GM19452 (cell line): Measurements from ENCODE around the gene TK1.
"Not testable (repeated sequence)": the region's sequence is repeated elsewhere in the genome, so short reads cannot be mapped to it uniquely, and the experiment has no call there.

Experiments used
- ATAC-seq: cut with Tn5 transposase; IDR thresholded peaks from one replicate; pipeline ENCODE4 v1.9.1; 2021; ENCODE audit not compliant: unreplicated experiment

Gene TK1

DNA sequence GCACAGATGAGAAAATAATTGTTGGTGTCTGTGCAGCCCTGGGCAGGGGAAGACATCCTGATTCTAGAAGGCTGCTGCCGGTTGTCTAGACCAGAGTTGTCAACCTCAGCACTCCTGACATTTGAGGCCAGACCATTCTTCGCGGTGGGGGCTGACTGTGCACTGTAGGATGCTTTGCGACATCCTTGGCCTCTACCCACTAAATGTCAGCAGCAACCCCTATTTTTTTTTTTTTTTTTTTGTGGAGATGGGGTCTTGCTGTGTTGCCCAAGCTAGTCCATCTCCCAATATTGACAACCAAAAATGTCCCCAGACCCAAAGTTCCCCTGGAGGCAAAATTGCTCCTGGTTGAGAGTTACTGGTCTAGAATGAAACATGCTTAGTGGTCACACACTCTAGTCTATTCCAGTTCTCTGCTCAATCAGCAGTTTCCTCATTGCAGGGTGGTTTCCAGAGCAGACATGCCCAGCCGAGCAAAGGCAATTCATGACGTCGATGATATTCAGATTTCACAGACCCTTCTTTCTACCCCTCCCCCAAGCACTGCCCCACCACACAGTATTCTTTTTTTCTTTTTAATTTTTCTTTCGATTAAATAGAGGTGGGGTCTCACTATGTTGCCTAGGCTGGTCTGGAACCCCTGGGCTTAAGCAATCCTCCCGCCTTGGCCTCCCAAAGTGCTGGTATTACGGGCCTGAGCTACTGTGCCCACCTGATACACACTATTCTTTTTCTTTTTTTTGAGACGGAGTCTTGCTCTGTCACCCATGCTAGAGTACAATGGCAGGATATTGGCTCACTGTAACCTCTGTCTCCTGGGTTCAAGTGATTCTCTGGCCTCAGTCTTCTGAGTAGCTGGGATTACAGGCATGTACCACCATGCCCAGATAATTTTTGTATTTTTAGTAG lies 31.7 kb downstream of the TK1 start:
- ATAC-seq = peak; percentile 53

DNA sequence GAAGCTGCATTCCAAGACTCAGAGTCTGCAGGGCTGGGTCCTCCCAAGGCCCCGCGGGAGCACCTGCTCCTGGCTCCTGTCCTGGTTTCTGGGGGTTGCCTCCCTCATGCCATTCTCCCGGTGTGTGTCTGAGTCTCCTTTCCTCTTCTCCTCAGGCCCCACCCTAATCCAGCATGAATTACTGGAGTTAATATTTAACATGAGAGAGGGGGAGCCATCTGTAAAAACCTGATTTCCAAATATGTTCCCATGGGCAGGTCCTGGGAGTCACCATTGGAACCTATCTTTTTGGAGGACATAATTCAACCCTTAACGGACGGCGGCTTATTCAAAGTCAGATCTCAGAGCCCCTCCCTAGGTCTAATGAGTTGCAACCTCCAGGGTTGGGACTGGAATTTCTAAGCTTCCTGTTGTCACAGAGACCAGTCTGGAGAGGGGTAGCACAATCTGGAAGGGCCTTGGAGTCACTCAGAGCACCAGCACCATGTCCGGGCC lies 35.3 kb downstream of the TK1 start:
- ATAC-seq = no peak

DNA sequence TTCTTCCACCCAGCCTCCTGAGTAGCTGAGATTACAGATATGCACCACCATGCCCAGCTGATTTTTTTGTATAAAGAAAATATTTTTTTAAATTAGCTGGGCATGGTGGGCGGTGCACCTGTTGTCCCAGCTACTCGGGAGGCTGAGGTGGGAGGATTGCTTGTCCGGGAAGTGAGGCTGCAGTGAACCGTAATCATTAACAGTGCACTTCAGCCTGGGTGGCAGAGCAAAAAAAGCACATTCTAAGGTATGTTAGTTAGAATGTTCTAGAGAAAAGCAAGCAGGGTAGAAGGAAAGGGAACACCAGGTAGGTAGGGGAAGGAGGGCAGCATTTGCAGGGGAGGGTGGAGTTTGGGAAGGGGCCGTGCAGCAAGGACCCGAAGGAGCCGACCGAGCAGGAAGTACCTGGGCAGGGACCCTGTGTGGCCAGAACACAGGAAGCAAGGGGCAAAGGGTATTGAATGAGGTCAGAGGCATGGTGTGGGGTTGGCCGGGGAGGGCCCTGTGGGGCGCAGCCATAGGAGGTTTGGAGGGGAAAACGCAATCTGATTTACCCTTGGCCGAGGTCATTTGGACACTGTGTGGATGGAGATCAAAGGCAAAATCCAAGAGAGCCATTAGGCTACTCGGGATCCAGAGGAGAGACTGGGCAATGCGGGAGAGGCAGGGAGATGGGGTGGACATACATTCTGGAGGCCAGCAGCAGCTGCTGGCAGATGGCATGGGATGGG lies 38.4 kb downstream of the TK1 start:
- no peak for ATAC-seq

DNA sequence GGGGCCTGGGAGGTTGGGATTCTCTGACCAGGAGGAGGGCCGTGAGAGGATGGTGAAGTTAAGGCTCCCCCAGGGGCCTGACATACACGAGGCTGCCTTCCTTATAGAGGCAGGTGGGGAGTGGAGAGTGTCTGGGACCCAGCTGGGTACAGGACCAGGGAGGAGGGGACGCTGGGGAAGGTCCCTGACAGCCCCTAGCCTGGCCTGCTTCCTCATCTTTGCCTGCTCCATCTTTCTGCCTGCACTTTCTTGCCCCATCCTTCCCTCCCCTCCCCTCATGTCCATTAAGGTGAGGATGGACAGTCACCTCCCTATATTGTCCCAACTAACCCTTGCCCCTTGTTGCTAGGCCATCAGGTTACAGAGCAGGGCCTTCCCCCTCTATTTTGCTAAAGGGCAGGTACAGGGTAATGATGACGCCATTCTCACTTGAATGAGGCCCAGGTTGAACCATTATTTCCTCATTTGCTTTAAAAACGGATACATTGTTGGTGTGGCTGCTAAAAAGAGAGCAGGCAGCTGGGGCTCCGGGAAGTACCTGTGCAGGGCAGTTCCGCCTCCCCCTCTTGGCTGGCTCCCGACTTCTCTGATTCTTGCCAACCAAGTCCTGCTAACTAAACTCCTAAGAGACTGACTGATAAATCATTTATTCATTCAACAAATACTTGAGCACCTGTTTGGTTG lies 39.4 kb downstream of the TK1 start:
- ATAC-seq = no peak

DNA sequence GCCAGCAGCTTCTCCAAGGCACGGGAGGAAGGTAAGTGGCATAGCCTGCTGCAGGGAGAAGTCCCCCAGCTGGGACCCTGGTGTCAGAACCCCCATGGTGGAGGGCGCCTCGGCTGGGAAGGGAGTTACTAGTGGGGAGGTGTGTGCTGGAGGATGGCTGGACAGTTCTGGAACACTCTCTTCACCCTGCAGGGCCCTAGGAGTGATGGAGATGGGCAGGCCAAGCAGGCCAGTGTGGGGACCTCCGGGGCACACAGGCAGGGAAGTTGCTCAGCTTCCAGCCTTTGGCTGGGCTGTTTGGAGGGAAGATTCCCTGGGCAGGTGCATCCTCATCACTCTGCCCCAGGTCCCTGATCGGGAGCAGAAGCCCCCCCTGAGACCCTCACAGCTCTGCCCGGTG lies 40.0 kb downstream of the TK1 start:
- no peak for ATAC-seq

DNA sequence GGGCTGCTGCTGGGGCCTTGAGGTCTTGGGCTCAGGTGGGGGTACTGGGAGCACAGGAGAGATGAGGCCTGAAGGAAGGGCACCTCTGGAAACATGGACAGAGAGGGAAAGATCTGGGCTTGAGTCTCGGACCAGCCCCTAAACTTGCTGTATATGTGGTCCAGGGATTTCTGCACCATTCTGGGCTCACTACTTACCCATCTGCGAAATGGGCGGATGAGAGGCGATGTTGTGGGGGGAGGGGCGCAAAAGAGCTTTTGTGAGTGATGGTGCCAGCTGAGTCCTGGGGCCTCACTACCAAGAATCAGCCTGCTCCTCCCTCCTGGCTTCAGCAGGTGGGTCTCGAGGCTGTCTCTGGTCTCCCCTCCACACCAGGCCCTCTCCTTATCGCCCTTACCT lies 40.4 kb downstream of the TK1 start:
- ATAC-seq = no peak

DNA sequence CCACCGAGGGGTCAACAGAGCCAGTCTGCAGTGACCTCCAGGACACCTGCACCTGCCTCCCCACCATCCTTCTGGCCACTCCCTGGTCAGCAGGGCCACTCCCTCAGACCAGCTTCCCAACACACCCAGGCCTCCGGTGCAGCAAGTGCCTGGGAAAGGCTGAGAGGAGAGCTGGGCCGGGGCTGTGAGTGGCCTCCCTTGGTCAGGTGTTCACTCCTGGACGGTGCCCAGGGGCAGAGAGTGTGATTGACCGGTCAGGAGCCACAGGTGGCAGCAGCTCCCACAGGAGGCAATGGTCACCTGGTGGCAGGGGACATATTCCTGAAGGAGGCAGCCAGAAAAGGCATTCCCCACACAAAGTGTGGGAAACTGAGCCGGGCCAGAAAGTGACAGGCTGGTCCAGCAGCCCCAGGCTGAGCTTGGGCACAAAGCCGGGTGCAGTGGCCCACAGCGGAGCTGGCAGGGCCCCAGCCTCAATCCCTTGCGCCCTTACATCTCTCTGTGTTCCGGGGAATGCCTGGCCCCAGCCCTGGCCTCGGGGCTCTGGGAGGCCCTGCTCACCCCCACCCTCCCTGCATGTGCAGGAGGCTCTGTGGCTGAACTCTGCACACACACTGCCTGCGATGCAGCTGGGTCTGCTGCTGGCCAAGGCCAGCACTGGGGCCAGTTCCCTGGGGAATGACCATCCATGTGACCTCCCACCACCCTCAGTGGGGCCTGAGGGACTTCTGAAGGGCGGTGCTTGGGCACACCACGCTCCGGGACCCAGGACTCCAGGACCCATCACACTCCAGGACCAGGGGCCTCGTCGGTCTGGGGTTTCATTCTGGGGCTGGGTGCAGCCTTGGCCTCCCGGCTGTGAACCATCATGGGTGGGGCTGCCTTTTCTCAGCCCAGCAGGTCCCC lies 41.9 kb downstream of the TK1 start:
- no peak for ATAC-seq

DNA sequence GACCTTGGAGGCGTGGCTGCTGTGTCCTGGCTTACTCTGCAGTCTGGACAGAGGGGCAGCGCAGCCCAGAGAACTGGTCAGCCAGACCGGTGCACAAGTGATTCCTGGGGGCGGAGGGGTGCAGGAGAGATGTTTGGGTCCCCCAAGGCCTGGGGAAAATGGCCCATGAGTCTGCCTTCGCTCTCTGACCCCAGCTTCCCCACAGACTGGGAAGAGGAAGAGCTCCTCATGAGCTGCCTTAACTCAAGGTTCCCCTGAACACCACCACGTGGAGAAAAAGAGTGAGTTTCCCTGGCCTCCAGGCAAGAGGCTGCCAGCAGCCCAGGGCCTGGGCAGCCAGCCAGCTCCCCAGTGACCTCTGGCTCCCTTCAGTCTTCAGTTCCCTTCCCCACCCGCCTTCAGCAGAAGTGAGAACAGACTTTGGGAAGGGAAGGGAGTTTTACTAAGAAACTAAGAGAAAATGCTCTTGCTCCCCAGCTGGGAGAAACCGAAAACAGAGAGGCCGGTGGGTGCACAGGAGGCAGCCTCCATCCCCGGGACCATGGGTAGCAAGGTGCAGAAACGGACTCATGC lies 42.6 kb downstream of the TK1 start:
- ATAC-seq = no peak

DNA sequence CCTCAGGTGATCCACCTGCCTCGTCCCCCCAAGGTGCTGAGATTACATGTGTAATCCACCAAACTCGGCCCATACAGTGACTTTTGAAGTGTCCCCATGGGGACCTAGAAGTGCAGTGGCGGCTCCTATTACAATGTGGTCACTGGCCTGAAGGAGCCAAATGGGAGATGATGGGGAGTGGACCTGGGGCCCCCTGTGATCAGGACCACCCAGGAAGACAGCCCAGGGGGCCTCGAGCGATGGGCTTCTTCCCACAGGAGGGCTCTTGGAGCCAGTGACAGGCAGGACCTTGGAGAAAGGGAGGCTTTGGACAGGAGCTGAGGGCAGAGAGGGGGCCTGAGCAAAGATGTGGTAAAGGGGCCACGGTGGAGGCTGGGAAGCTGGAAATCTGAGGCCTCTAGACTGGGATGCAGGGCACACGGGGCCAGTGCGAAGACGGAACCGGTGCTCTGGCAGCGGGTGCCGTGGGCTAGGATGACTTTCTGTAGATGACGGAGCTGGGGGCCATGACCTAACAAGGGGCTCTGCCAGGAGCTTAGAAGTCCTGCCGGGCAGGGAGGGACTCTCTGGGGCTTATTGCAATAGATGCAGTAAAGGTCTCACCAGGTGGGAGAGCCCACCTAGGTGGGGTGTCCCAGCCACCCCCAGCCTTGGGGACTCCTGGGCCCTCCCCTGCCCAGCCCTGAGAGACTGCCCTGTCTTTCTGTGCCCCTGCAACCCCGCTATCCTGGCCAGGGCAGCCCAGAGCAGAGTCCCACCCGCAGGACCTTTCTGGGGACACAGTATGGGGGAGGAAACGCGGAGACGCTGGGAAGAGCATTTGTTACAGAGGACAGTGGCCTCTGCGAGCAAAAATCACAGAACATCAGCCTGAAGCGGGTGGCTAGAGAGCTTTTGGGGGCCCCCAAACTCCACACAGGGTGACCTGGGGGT lies 43.4 kb downstream of the TK1 start:
- no peak for ATAC-seq

DNA sequence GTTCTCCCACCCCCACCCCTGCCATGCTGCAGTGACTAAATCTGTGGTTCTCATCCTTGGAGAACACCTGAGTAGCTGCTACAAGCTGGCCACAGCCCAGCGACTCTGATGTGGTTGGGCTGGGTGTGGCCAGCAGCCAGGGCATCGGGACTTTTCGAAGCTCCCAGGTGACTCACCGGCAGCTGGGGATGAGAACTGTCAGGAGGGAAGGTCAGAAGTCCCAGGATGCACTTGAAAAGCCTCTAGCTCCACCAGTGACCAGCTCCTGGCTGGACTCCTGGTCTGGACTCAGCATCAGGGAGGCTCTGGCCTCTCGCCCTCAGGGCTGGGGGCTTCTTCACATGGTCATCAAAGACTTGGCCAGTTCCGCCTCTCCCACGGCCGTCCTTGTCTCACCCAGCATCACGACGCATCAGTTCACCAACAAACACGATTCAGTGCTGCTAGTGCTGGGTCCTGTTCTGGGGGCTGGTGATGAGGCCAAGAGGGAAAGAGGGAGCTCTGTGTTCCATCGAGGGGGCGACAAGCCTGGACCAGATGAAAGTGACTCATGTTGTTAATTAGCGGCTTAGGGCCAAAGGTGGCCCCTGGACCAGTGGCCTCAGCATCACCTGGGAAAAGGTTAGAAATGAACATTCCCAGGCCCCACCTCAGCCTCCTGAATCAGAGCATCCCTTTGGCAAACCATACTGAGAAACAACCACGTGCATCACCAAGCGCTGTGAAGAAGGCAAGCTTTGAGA lies 44.6 kb downstream of the TK1 start:
- ATAC-seq = no peak

DNA sequence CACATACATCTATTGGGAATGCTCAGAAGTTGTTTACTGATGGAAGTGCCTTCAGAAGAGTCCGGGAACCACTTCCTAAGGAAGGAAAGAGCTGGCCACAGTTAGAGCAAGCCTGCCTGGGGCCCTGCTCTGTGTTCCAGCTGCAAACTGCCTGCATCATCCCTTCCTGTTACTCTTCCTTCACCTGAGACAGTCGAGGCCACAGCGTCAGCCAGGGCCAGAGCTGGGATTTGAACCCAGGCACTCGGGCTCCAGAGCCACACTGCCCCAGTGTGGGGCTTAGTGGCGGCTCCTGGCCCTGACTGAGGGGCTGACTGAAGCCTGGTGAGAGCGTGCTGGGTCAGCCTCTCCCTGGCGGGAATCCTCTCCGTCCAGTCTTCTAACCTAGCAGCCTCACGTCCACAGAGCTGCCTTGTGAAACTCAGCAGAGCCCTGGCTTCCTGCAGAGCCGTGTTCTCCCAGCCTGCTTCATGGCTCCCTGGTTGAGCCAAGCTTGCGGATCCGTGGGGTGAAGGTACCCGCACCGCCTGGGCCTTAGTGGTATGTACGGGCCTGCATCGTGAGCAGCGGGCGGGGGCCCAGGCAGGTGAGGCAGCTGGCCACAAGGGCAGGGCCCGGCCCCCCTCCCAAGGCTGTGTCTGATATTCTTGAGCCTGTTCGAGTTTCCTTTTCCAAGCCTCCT lies 45.3 kb downstream of the TK1 start:
- no peak for ATAC-seq

DNA sequence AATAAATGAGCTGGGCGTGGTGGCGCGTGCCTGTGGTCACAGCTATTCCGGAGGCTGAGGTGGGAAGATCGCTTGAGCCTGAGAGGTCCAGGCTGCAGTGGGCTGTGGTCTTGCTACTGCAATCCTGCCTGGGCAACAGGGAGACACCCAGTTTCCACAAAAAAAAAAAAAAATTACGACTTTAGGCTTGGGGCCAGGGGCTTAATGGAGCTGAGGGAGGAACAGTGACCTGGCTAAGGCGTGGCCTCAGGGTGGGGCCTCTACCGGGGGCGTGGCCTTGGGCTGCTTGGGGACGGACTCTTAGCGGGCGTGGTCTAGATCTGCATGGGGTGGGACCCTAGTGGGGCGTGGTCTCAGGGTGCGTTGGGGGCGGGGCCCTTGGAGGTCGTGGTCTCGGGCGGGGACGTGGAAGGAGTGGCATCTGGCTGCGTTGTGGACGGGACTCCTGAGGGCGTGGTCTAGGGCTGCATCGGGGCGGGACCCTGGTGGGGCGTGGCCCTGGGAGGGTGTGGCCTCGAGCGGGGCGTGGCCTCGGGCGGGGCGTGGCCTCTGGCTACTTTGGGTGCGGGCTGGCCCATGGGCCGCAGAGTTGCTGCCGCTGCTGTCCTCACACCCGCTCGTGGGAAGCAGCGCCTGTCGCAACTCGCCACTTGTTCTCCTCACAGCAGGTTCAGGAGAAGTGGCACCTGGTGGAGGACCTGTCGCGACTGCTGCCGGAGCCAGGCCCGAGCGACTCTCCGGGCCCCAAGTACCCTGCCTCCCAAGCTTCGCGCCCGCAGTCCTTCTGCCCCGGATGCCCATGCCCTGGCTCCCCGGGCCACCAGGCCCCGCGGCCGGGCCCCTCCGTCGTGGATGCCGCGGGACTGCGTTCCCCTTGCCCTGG lies 46.4 kb downstream of the TK1 start:
- ATAC-seq = peak; percentile 75

DNA sequence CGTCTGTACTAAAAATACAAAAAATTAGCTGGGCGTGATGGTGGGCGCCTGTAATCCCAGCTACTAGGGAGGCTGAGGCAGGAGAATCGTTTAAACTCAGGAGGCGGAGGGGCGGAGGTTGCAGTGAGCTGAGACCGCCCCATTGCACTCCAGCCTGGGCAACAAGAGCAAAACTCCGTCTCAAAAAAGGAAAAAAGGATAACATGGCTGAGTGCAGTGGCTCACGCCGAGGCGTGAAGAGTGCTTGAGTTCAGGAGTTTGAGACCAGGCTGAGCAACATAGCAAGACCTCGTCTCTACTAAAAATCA lies 47.0 kb downstream of the TK1 start:
- not testable (repeated sequence) for ATAC-seq

DNA sequence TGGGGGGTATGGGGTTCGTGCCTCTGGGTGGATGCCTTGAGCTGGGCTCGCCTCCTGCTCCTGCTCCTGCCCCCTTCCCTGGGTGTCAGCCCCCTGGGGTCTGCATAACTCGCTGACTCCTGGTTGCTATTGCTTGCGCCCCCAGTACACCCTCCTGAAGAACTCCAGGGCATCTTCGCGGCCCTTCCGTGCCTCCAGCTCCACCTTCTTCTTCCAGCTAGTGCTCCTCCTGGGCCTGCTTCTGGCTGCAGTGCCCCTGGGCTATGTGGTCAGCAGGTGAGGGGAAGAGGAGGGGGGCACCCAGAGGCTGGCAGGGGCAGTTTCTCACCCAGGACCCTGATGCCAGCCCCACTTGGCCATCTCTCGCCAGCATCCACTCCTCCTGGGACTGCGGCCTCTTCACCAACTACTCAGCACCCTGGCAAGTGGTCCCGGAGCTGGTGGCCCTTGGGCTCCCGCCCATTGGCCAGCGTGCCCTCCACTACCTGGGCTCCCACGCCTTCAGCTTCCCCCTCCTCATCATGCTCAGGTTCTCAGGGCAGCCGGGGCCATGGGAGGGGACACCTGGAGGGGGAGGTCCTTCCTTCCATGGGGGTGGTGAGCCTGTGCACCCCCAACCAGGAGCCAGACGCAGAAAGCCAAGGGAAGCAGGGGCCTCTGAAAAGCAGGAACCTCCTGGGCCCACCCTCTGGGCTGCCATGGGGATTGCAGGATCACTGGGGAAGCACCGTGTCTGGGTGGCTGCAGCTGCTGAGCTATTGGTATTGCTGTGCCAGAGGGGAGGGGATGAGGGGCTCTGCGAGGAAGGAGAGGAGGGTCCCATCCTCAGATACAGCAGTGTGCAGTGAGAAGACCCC lies 48.4 kb downstream of the TK1 start:
- no peak for ATAC-seq

DNA sequence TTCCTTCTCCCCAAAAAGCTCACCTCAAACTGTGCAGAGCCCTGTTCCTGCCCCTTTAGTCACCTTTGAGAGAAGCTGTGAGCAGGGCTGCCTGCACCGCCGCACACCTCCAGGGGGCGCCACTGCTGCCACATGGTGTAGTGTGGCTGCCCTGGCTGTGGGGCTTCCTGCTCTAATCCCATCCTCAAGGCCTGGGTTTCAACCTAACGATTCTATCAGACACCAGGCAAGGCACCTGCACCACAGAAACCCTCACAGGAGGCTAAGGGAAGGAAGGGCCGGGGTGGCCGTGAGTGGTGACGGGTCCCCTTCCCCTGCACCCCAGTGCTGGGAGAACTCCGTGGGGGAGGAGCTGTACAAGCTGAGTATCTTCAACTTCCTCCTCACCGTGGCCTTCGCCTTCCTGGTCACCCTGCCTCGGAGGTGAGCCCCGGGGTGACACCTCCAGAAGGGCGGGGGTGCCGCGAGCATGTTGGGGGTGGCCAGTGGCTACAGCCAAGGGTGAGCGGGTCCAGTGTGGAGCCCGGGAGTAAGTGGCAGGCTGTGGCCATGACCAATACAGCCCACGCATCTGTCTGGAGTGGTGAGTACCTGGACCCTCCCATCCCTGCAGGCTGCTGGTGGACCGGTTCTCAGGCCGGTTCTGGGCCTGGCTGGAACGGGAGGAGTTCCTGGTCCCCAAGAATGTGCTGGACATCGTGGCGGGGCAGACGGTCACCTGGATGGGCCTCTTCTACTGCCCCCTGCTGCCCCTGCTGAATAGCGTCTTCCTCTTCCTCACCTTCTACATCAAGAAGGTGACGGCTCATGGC lies 49.3 kb downstream of the TK1 start:
- ATAC-seq = no peak
